ENCODE results near the gene STAP2.

The STAP2 gene

GRCh38 chr19:4358709-4359626, 20.3 kb upstream of the STAP2 start:
- peaks cover 10% of the 10 kb centered on the region for H3K79me1 ChIP-seq (ENCODE audit: low read depth, low read length)
- H3K4me3 ChIP-seq (ENCODE audit: low read length in 2 of 2), result no peak overlapping the region
- H2AK5ac ChIP-seq (ENCODE audit: low read depth, low read length), result no peak overlapping the region
- no peak overlapping the region for H2BK15ac ChIP-seq (ENCODE audit: low read length)
- no peak overlapping the region for H2BK12ac ChIP-seq (ENCODE audit: low read length)
- H3K14ac ChIP-seq (ENCODE audit: low read length), result peak overlapping the region; percentile 89
- H3K9ac ChIP-seq (ENCODE audit: low read depth, low read length, poor library complexity), result peak overlapping the region; percentile 60
- no peak overlapping the region for H2AFZ ChIP-seq (ENCODE audit: low read length)
- peaks cover 0 to 5% of the 10 kb centered on the region in 2 donors for H3K4me1 ChIP-seq (ENCODE audit: control insufficient read depth in 2 of 2, insufficient read depth in 1 of 2, low read depth in 1 of 2, low read length in 2 of 2)
- no peak overlapping the region for H2BK5ac ChIP-seq (ENCODE audit: low read length)
- no peak overlapping the region for H3K18ac ChIP-seq (ENCODE audit: low read length)
- H3K36me3 ChIP-seq (replicated peaks in 1 of 2; ENCODE audit: control insufficient read depth in 2 of 2, insufficient read depth in 2 of 2, low read length in 2 of 2), result peaks cover 47 to 96% of the 10 kb centered on the region in 2 donors
- H4K8ac ChIP-seq (ENCODE audit: low read depth, low read length), result no peak overlapping the region
- H3K27ac ChIP-seq (replicated peaks; ENCODE audit: low read length), result no peak overlapping the region
- H2BK120ac ChIP-seq (ENCODE audit: low read depth, low read length), result no peak overlapping the region
- no peak overlapping the region for H3K4ac ChIP-seq (ENCODE audit: low read length)
- H3K27me3 ChIP-seq (ENCODE audit: control insufficient read depth in 3 of 3, insufficient read depth in 3 of 3, low read depth in 1 of 3, low read length in 3 of 3), result no peaks in the 10 kb centered on the region
- H3K23ac ChIP-seq (ENCODE audit: low read depth, low read length, poor library complexity), result peak overlapping the region; percentile 93
- no peak overlapping the region for H3K4me2 ChIP-seq (ENCODE audit: insufficient read depth, low read length, poor library complexity, severe bottlenecking)
- no peak for DNase-seq (ENCODE audit: low spot score)
- no CpG with 5 or more reads among the region's 25 CpGs for WGBS, 2 donors (ENCODE audit: extremely low coverage in 2 of 2, insufficient read length in 2 of 2, insufficient replicate concordance in 1 of 2)
- H3K9me3 ChIP-seq (replicated peaks in 1 of 2; ENCODE audit: control insufficient read depth in 2 of 2, insufficient read depth in 1 of 2, low read depth in 1 of 2, low read length in 2 of 2), result no peaks in the 10 kb centered on the region
- no peak overlapping the region for H4K91ac ChIP-seq (ENCODE audit: low read depth, low read length, poor library complexity)

DNA sequence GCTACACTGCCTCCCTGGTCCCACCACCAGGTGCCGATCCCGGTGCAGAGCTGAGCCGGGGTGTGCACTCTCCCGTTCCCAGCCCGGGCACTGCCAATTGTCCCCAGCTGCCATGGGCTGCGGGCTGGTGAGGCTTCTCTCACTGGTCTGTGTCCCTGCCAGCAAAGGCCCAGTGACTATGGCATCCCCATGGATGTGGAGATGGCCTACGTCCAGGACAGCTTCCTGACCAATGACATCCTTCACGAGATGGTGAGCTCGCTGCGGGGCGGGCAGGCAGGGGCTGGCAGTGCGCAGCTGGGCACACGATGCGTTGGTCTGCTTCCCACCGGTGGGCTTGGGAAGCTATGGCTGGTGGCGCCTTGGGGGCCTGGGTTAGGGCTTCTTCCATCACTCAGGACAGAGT, 19.3 kb upstream of the STAP2 start:
- no CpG with 5 or more reads among the region's 16 CpGs for WGBS, 2 donors (ENCODE audit: extremely low coverage in 2 of 2, insufficient read length in 2 of 2, insufficient replicate concordance in 1 of 2)
- peaks cover 40 to 95% of the 10 kb centered on the region in 2 donors for H3K36me3 ChIP-seq (replicated peaks in 1 of 2; ENCODE audit: control insufficient read depth in 2 of 2, insufficient read depth in 2 of 2, low read length in 2 of 2)

DNA sequence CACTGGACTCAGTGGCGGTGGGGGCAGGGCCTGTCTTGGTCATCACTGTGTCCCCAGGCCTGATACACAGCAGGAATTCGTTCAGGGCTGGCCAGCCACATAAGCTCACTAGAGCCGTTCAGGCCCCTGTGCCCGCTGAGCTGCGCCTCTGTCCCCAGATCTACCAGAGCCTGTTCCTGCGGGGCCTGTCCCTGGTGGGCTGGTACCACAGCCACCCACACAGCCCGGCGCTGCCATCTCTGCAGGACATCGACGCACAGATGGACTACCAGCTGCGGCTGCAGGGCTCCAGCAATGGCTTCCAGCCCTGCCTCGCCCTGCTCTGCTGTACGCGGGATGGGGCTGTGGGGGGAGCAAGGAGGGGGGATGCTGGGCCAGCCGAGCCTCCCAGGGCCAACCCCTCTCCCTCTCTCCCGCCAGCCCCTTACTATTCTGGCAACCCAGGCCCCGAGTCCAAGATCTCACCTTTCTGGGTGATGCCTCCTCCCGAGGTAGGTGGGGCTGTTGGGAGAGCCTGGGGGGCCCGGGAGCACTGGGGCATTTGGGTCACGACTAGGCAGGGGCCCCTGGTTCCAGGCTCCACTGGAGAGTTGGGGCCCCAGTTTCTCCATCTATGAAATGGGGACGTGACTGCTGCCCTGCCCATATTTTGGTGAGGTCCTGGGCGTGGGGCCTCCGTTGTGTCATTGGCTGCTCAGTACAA, 18.6 kb upstream of the STAP2 start:
- H3K4me2 ChIP-seq (ENCODE audit: insufficient read depth, low read length, poor library complexity, severe bottlenecking), result no peak overlapping the region
- no peak overlapping the region for H3K14ac ChIP-seq (ENCODE audit: low read length)
- peaks cover 0 to 5% of the 10 kb centered on the region in 2 donors for H3K4me1 ChIP-seq (ENCODE audit: control insufficient read depth in 2 of 2, insufficient read depth in 1 of 2, low read depth in 1 of 2, low read length in 2 of 2)
- H2BK15ac ChIP-seq (ENCODE audit: low read length), result no peak overlapping the region
- H3K18ac ChIP-seq (ENCODE audit: low read length), result peak overlapping the region; percentile 71
- peak overlapping the region; percentile 70 for H3K9ac ChIP-seq (ENCODE audit: low read depth, low read length, poor library complexity)
- no CpG with 5 or more reads among the region's 23 CpGs for WGBS, 2 donors (ENCODE audit: extremely low coverage in 2 of 2, insufficient read length in 2 of 2, insufficient replicate concordance in 1 of 2)
- H3K4me3 ChIP-seq (ENCODE audit: low read length in 2 of 2), result no peak overlapping the region
- H3K23ac ChIP-seq (ENCODE audit: low read depth, low read length, poor library complexity), result no peak overlapping the region
- H3K27ac ChIP-seq (replicated peaks; ENCODE audit: low read length), result no peak overlapping the region
- no peak overlapping the region for H2AFZ ChIP-seq (ENCODE audit: low read length)
- no peaks in the 10 kb centered on the region for H3K9me3 ChIP-seq (replicated peaks in 1 of 2; ENCODE audit: control insufficient read depth in 2 of 2, insufficient read depth in 1 of 2, low read depth in 1 of 2, low read length in 2 of 2)
- H4K8ac ChIP-seq (ENCODE audit: low read depth, low read length), result peak overlapping the region; percentile 23
- H2BK12ac ChIP-seq (ENCODE audit: low read length), result no peak overlapping the region
- no peak overlapping the region for H3K4ac ChIP-seq (ENCODE audit: low read length)
- peak overlapping the region; percentile 18 for H2BK120ac ChIP-seq (ENCODE audit: low read depth, low read length)
- no peak overlapping the region for H2BK5ac ChIP-seq (ENCODE audit: low read length)
- no peaks in the 10 kb centered on the region for H3K27me3 ChIP-seq (ENCODE audit: control insufficient read depth in 3 of 3, insufficient read depth in 3 of 3, low read depth in 1 of 3, low read length in 3 of 3)
- DNase-seq (ENCODE audit: low spot score), result no peak
- H3K79me1 ChIP-seq (ENCODE audit: low read depth, low read length), result peaks cover 7% of the 10 kb centered on the region
- no peak overlapping the region for H4K91ac ChIP-seq (ENCODE audit: low read depth, low read length, poor library complexity)
- H2AK5ac ChIP-seq (ENCODE audit: low read depth, low read length), result no peak overlapping the region
- H3K36me3 ChIP-seq (replicated peaks in 1 of 2; ENCODE audit: control insufficient read depth in 2 of 2, insufficient read depth in 2 of 2, low read length in 2 of 2), result peaks cover 33 to 91% of the 10 kb centered on the region in 2 donors

More for the DNA sequence above, 19.3 kb upstream of the STAP2 start:
- no peak for DNase-seq (ENCODE audit: low spot score)
- Histone ChIP-seq H3K27me3 (ENCODE audit: control insufficient read depth in 3 of 3, insufficient read depth in 3 of 3, low read depth in 1 of 3, low read length in 3 of 3) (no peaks in the 10 kb centered on the region), H2AFZ (ENCODE audit: low read length) (no peak overlapping the region), H2BK12ac (ENCODE audit: low read length) (no peak overlapping the region), H2BK5ac (ENCODE audit: low read length) (no peak overlapping the region), H3K9ac (ENCODE audit: low read depth, low read length, poor library complexity) (peak overlapping the region; percentile 44), H3K27ac (replicated peaks; ENCODE audit: low read length) (no peak overlapping the region), H4K8ac (ENCODE audit: low read depth, low read length) (peak overlapping the region; percentile 4), H3K14ac (ENCODE audit: low read length) (no peak overlapping the region), H3K4me1 (ENCODE audit: control insufficient read depth in 2 of 2, insufficient read depth in 1 of 2, low read depth in 1 of 2, low read length in 2 of 2) (peaks cover 0 to 5% of the 10 kb centered on the region in 2 donors), H3K4ac (ENCODE audit: low read length) (no peak overlapping the region), H3K79me1 (ENCODE audit: low read depth, low read length) (peaks cover 9% of the 10 kb centered on the region), H3K4me2 (ENCODE audit: insufficient read depth, low read length, poor library complexity, severe bottlenecking) (no peak overlapping the region), H3K18ac (ENCODE audit: low read length) (no peak overlapping the region), H2BK120ac (ENCODE audit: low read depth, low read length) (no peak overlapping the region), H3K4me3 (ENCODE audit: low read length in 2 of 2) (no peak overlapping the region), H2AK5ac (ENCODE audit: low read depth, low read length) (no peak overlapping the region), H2BK15ac (ENCODE audit: low read length) (no peak overlapping the region), H4K91ac (ENCODE audit: low read depth, low read length, poor library complexity) (no peak overlapping the region), H3K23ac (ENCODE audit: low read depth, low read length, poor library complexity) (peak overlapping the region; percentile 90), H3K9me3 (replicated peaks in 1 of 2; ENCODE audit: control insufficient read depth in 2 of 2, insufficient read depth in 1 of 2, low read depth in 1 of 2, low read length in 2 of 2) (no peaks in the 10 kb centered on the region)

DNA sequence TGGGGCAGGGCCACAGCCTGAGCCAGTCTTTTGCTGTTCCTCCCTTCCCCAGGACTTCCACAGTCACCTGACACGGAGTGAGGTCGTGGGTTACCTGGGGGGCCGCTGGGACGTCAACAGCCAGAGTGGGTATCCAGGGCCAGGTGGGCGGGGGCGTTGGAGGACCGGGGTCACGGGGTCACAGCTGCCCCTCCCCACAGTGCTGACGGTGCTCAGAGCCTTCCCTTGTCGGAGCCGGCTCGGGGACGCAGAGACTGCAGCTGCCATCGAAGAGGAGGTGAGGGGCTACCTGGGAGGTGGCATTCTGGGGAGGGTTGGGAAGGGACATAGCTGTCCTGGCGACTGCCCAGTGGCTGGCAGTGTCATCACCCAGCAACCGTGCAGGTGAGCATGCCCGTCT, 16.3 kb upstream of the STAP2 start:
- H3K4me3 ChIP-seq (ENCODE audit: low read length in 2 of 2), result no peak overlapping the region
- peaks cover 8% of the 10 kb centered on the region for H3K79me1 ChIP-seq (ENCODE audit: low read depth, low read length)
- H3K4ac ChIP-seq (ENCODE audit: low read length), result no peak overlapping the region
- no peak overlapping the region for H3K27ac ChIP-seq (replicated peaks; ENCODE audit: low read length)
- H2BK120ac ChIP-seq (ENCODE audit: low read depth, low read length), result no peak overlapping the region
- no peak overlapping the region for H4K8ac ChIP-seq (ENCODE audit: low read depth, low read length)
- H3K4me1 ChIP-seq (ENCODE audit: control insufficient read depth in 2 of 2, insufficient read depth in 1 of 2, low read depth in 1 of 2, low read length in 2 of 2), result peaks cover 0 to 1% of the 10 kb centered on the region in 2 donors
- H2BK15ac ChIP-seq (ENCODE audit: low read length), result no peak overlapping the region
- no CpG with 5 or more reads among the region's 17 CpGs for WGBS, 2 donors (ENCODE audit: extremely low coverage in 2 of 2, insufficient read length in 2 of 2, insufficient replicate concordance in 1 of 2)
- no peak for DNase-seq (ENCODE audit: low spot score)
- H2BK5ac ChIP-seq (ENCODE audit: low read length), result no peak overlapping the region
- H2AK5ac ChIP-seq (ENCODE audit: low read depth, low read length), result no peak overlapping the region
- no peak overlapping the region for H2AFZ ChIP-seq (ENCODE audit: low read length)
- H4K91ac ChIP-seq (ENCODE audit: low read depth, low read length, poor library complexity), result no peak overlapping the region
- H2BK12ac ChIP-seq (ENCODE audit: low read length), result no peak overlapping the region
- no peaks in the 10 kb centered on the region for H3K9me3 ChIP-seq (replicated peaks in 1 of 2; ENCODE audit: control insufficient read depth in 2 of 2, insufficient read depth in 1 of 2, low read depth in 1 of 2, low read length in 2 of 2)
- H3K4me2 ChIP-seq (ENCODE audit: insufficient read depth, low read length, poor library complexity, severe bottlenecking), result no peak overlapping the region
- H3K14ac ChIP-seq (ENCODE audit: low read length), result no peak overlapping the region
- no peak overlapping the region for H3K9ac ChIP-seq (ENCODE audit: low read depth, low read length, poor library complexity)
- no peaks in the 10 kb centered on the region for H3K27me3 ChIP-seq (ENCODE audit: control insufficient read depth in 3 of 3, insufficient read depth in 3 of 3, low read depth in 1 of 3, low read length in 3 of 3)
- H3K36me3 ChIP-seq (replicated peaks in 1 of 2; ENCODE audit: control insufficient read depth in 2 of 2, insufficient read depth in 2 of 2, low read length in 2 of 2), result peaks cover 31 to 84% of the 10 kb centered on the region in 2 donors
- no peak overlapping the region for H3K23ac ChIP-seq (ENCODE audit: low read depth, low read length, poor library complexity)
- no peak overlapping the region for H3K18ac ChIP-seq (ENCODE audit: low read length)

Measured in neuronal stem cell (in vitro differentiated cells).